Ureter (tissue), 1 donor: ENCODE results near the gene VEZF1. TPM values are rescaled to one million over a fixed set of nuclear protein-coding genes. Genes with fewer than 3 reads are reported as not detected.

Experiments used
- DNase-seq: peaks from one replicate; pipeline ENCODE4 v3.0.0-alpha.2; 2020; ENCODE audit warnings: low spot score
- total RNA-seq: library from RNA; stranded (reverse); gene quantifications from one replicate; pipeline ENCODE4 v1.2.4, GENCODE V29; 2023
- donor health status: DM: yes; HTN: yes; CAD: no.

The VEZF1 gene, protein sequence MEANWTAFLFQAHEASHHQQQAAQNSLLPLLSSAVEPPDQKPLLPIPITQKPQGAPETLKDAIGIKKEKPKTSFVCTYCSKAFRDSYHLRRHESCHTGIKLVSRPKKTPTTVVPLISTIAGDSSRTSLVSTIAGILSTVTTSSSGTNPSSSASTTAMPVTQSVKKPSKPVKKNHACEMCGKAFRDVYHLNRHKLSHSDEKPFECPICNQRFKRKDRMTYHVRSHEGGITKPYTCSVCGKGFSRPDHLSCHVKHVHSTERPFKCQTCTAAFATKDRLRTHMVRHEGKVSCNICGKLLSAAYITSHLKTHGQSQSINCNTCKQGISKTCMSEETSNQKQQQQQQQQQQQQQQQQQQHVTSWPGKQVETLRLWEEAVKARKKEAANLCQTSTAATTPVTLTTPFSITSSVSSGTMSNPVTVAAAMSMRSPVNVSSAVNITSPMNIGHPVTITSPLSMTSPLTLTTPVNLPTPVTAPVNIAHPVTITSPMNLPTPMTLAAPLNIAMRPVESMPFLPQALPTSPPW
- total RNA-seq = 75.6 TPM

DNA sequence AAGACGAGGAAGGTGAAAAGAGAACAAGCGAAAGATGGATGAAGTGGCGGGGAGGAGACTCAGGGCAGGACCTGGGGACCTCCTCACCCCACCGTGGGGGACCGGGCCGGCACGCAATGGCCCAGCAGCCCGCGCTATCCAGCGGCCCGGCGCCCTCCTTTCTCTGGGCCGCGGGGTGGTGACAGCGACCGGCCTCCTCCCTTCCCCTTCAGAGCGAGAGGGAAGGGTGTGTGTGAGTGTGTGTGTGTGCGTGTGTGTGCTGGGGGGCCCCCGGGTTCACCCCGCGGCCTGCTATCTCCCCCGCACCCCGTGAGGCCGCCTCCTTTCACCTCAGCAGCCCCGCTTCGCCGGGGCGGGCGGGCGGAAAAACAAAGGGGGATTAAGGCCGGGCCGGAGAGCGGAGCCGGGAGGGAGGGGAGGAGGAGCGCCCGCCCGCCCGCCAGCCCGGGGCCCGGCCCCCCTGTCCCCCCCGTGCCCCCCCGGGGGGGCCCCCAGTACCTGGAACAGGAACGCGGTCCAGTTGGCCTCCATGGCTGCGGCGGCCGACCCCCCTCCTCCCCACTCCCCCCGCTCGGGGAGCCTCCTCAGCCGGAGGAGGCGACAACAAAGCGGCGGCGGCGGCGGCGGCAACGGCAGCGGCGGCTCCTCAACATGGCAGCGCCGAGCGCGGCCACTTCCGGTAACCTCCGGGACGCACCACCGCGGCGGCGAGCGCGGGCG, at the start of gene VEZF1:
VEZF1 (minus strand) TSS at position 674 of the 720 bp plus-strand sequence; CDS start at position 531, 143 bp downstream.
- DNase-seq = peak; percentile 79

DNA sequence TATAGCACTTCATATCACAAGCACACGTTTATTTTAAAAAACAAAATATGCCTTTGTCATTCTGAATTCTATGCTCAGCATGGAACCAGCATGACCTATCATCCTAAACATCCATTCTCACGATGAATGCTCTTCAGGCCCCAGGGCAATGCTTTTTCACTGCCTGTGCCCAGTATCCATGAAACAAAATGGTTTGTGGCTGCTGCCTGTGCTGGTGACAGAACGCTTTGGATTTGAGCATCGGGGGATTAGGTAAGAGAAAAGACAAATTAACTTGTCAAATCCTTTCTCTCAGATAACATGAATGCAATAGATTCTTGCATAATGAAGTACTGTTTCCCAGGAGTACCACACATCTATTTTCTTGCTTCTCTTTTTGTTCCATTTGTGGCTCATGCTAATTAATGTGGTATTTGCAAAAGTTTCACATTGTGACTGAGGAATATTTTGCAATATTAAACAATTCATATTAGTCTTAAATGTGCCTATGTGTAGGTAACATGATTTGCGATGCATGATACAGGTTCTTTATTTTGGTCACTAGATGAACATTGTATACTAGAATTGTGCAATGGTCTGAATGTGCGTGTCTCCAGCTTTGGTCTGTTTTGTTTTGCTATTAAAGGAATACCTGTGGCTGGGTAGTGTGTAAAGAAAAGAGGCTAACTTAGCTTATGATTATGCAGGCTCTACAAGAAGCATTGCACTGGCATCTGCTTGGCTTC, 44.8 kb upstream of the VEZF1 start:
- DNase-seq = no peak

DNA sequence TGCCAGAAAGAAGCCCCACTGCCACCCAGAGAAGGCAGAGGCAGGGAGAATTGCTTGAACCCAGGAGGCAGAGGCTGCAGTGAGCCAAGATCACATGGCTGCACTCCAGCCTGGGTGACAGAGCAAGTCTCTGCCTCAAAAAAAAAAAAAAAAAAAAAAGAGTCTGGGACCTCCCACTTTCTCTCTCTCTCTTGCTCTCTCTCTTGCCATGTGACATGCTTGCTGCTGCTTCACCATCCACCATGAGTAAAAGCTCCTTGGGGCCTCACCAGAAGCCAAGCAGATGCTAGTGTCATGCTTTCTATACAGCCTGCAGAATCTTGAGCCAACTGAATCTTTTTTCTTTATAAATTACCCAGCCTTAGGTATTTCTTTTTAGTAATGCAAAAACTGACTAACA, 40.5 kb upstream of the VEZF1 start:
- no peak for DNase-seq

DNA sequence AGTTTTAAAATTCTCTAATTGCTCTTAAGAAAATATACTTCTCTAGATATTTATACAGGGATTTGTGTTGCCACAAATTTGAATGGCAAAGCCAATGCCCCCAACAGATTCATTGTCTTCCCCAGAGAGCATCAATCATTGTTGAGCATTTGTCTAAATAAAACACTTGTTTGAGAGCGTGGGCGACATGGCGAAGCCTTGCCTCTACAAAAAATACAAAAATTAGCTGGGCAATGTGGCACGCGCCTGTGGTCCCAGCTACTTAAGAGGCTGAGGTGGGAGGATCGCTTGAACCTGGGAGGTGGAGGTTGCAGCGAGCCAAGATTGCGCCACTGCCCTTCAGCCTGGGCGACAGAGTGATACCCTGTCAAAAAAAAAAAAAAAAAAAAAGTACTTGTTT, 32.3 kb upstream of the VEZF1 start:
- DNase-seq = no peak

DNA sequence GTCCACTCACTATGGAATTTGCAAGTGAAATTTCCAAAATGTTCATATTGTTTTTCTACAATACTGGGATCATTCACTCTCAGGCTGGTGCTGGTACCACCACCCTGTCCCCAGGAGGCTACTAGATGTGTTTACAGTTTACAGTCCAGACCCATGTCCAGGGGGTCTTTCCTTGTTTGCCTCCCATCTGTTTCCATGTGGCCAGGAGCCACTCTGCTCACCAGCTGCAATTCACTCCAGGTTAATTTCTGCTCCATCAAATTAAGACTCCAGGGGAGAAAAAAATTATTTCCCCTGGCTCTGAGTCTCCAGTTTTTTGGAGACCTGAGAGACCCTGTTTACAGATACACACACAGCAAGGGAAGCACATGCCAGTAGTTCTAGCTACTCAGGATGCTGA, 31.5 kb upstream of the VEZF1 start:
- no peak for DNase-seq

DNA sequence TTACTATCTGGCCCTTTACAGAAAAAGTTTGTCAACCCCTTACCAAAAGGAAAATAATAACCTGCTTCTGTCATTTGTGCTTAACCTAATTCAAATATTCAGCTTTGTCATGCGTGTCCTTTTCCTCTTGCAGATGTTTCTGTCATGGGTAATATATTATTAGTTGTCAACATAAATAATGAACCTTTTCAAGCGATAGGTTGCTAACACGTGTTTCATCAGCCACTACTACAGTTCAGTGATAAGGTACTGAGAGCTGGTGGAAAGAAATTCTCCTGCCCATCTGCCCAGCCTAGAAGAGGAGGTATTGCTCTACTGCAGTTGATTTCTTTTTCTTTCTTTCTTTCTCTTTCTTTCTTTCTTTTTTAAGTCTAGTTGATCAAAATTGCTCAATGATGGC, 31.0 kb upstream of the VEZF1 start:
- DNase-seq = no peak

DNA sequence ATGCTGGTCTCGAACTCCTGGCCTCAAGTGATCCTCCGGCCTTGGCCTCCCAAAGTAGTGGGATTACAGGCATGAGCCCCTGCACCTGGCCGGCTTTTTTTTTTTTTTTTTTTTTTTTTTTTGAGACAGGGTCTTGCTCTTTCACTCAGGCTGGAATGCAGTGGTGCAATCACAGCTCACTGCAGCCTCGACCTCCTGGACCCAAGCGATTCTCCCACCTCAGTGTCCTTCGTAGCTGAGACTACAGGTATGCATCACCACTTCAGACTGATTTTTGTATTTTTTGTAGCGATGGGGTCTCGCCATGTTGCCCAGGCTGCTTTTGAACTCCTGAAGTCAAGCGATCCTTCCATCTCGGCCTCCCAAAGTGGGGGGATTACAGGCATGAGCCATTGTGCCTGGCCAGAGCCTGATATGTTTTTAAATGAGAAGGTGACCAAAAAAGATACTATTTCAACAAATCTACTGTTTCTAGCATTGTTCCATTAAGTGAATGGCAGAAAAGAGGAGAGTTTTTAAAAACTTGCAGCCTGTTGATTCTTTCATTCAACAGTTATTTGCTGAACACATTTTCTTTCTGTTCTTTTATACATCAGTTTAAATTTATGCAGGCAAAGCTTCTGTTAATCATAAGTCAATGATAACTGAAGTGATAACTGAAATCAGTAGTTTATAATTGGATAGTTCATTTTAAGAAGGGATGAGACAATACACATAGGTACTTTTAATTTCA, 22.2 kb upstream of the VEZF1 start:
- DNase-seq = no peak

DNA sequence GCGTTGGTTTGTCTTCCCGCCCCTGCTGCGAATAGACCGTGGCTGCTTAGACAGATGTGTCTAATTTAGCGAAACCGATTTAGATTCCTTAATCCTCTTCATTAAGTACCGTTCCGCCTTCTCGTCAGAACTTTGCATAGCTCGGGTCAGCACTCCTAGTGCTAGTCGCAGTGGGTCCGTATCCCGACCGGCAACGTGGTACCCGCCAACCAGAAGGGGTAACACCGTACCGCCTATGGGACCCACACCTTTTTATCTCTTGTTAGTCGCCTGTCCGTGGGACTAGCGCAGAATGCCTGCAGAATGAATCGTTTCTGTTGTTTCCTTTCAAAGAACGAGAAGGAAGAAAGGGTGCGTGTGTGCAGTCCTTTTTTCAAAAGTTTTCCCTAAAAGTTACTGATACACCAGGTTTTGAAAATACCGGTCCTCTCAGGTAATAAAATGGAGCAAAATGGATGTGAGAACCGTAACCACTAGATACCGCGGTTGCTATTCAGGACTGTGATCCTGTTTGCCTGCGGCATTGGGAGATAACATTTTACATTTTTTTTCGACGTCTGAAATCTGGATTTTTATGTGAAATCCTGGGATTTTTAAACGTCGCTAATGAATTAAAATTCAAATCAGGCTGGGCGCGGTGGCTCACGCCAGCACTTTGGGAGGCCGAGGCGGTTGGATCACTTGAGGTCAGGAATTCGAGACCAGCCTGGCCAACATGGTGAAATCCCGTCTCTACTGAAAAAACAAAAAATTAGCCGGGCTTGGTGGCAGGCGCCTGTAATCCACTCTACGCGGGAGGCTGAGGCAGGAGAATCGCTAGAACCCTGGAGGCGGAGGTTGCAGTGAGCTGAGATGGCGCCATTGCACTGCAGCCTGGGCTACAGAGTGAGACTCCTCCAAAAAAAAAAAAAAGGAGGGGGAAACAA, 20.0 kb upstream of the VEZF1 start:
- no peak for DNase-seq

DNA sequence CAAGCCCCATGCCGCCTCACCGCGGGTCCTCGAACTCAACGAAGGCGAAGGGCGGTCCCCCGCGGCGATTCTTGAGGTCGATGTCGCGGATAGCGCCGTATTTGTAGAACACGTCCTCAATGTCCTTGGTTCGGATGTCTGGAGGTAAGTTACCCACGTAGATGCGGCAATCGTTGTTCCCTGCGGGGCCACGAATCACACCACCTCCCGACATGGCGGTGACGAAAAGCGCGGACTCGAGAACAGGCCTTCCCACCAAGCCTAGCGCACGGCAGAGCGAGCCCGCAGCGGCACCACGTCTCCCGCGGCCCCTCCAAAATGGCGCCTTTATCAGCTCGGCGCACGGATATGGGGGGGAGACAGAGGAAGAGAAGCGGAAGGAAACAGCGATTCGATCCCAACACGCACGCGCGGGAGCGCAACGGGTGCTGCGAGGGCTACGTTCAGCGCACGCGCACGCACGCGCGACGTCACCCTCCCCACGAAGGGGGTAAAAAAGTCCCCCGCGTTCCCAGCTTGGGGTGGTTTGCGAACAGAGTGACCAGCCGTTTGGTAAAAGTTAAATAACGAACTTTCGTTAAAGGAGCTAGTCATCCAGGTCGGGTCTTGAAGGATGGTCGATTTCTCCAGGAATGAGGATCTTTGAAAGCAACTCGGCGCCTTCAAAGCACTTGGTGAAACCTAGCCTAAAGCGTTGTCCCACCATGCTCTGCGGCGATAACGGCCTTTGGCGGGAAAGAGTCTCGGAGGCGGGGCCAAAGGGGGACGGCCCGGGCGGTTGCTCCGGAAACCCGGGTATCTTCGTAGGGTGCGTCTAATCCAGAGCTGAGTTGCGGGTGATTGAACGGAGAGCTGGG, 19.1 kb upstream of the VEZF1 start, which contains the start of gene SRSF1:
SRSF1 (minus strand) TSS at position 323 of the 857 bp plus-strand sequence; CDS start at position 214, 109 bp downstream.
- DNase-seq = peak; percentile 97

DNA sequence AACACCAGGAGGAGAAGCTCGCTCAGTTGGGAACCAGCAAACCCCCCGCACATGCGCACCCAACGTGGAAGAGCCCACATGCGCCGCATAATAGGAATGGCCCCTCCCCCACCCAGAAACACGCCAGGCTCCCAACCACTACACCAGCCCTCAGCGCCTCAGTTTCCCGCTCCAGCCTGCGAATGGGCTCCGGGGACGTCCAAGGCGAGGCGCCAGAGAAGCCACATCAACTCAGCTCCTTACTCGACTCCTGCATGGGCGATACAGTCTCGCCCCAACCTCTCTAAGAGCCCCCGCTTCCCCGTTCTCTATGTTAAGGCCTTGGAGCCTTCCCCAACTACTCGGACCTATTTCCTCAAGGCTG, 18.5 kb upstream of the VEZF1 start:
- peak; percentile 87 for DNase-seq

DNA sequence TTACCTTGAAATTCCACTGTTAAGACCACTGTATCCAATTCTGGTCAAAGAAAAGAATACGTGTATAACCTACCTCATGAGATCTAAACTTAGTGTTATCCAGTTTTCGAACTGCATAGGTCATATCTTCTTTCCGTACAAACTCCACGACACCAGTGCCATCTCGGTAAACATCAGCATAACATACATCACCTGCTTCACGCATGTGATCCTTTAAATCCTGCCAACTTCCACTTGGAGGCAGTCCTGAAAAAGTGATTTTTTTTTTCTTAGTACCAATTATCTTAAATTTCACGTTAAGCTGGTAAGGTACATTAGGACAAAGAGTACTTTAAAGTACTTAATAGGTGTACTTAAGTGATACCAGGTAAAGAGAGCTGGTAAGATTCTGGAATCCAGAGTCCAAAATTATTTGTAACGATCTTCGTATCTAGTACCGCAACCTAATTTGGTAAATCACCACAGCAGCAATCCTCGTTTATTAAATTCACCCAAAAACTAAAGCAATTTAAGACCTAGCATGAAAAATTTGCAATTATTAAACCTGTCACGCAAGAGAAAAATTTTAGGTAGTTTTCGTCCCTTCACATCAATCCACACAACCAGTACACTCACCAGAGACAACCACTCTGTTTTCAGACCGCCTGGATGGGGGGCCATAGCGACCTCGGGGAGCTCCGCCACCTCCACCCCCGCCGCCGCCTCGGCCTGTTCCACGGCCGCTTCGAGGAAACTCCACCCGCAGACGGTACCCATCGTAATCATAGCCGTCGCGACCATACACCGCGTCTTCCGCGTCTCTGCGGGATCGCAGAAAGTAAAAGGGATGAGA, 17.9 kb upstream of the VEZF1 start:
- no peak for DNase-seq

DNA sequence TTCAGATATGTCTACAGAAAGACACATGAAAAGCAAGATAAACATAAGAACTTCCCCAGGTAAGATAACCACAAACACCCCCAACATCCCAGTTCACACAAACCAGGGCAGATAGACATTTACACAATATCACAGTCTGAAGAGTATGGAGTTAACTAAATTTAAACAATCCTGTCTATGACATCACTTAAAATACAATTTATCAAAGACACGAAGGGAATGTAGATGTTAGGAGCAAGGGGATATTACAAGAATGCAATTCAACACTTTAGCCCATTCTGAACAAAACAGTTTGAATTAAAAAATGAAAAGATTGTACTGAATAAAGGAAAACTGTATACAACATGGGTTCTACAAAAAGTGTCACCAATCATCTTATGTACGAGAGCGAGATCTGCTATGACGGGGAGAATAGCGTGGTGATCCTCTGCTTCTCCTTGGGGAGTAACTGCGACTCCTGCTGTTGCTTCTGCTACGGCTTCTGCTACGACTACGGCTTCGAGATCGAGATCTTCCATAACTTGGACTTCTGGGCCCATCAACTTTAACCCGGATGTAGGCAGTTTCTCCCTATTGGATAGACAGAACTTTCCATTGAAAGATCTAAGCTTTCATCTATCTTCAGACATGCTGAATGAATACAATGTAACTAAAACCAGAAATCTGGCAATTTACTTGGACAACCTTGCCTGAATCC, 17.1 kb upstream of the VEZF1 start:
- DNase-seq = no peak

DNA sequence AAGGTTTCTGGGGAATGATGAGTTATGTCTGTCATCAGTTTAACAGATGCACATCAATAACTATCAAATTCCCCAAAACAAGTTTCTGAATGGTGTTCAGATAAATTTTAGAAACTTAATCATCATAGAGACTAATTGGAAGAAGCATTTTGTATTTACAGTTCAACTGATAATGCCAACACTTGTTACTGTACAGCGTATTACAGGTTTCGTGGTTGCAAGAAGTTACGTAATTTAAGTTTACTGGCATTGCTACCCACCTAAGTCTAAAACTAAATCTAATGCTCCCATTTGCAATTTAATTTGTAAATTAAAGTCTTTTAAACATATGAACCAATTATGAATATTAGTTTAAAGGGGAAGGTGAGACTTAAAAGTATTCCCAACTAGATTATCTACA, 16.0 kb upstream of the VEZF1 start:
- DNase-seq = no peak

DNA sequence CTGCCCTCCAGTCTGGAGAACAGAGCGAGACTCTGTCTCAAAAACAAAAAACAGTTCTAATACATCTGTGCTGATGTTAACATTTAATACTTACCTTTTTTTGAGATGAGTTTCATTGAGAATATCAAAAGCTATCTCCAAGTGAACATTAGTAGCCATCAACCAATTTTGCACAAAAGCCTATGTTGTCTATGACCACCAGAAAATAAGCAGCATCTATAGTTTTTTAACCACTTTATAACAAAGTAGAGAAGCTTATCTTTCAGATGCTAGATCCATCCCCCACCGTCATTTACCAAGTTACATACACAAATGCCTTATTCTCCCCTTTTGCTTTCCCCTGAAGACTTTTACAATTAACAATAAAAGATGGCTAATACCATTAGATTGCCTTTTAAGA, 14.9 kb upstream of the VEZF1 start:
- DNase-seq = no peak

DNA sequence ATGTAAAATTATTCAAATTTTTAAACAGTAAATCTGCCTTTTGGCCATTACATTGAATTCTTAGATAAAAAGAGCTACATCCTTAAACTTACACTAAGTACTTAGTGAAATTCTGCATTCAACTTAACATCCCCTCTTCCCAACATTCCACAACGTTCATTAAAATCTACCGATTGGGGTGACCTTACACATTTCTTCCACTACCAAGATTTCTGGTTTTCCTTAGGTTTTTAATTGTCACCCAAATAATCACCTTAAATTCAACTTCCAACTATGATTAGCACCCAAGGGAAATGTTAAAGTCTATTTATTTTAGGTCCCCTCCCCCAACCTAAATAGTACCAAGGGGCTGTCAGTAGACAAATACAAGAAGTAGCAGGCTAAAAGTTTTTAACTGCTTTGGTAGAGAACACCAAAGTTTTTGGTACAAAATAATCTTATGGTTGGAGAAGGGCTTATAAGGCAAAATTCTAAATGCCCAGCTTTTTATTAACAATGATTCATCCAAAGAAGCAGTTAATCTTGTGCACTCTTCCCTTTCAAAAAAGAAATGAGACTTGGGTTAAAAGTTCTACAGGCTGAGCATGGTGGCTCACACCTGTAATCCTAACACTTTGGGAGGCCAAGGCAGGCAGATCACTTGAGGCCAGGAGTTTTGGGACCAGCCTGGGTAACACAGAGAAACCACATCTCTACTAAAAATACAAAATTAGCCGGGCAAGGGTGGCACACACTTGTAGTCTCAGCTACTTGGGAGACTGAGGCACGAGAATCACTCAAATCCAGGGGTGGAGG, 14.3 kb upstream of the VEZF1 start:
- DNase-seq = no peak

DNA sequence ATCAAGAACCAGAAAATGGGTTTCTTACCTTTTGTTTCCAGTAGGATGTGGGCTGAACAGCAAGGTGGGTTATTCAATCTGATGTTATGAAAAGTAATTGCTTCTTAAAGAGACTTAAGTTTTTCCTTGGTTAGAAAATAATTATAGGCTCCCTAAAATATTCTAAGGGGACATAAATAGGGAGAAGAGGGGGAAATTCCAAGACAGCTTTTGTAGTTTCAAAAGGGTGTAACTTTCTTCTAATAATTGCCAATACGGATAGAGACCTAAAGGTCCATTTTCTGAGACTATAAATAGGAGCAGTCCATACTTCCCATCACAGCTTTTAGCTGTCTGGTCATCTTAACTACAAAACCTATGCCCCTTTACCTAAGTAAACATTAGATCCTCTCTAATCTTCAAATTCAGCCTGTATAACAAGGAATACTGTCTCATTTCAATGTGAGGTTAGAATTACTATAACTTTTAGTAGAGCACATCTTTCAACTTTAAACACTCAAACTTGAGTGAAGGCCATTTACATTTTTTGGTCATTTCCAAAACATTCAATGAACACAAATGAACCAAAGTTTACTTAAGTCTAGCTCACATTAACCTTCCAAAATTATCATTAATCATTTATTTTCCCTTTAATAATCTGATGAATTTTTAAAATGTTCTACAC, 13.5 kb upstream of the VEZF1 start:
- DNase-seq = no peak
